Osteoblast (primary cell): ENCODE measurements around the gene VAV2. TPM values are rescaled to one million over a fixed set of nuclear protein-coding genes. Genes with fewer than 3 reads are reported as not detected.

Experiments used
- DNase-seq: peaks from one replicate; pipeline ENCODE4 v3.0.0; 2011; ENCODE audit warnings: low spot score, mixed read lengths; ENCODE audit not compliant: insufficient read length; ENCODE audit errors: missing footprints
- H2AFZ ChIP-seq: 2 replicates; pipeline ENCODE4 v1.6.0; 2011; ENCODE audit warnings: mild to moderate bottlenecking, low read length
- H3K27ac ChIP-seq: 2 replicates; pipeline ENCODE4 v1.5.1; 2011; ENCODE audit warnings: mild to moderate bottlenecking, low read depth, low read length, moderate library complexity
- H3K27me3 ChIP-seq: 2 replicates; pipeline ENCODE4 v1.6.0; 2012; ENCODE audit warnings: mild to moderate bottlenecking, control low read depth, inconsistent platforms, low read length, moderate library complexity; ENCODE audit not compliant: insufficient read depth
- H3K36me3 ChIP-seq: 2 replicates; pipeline ENCODE4 v1.5.1; 2011; ENCODE audit warnings: mild to moderate bottlenecking, low read length, control low read depth, moderate library complexity; ENCODE audit not compliant: insufficient read depth
- H3K4me1 ChIP-seq: 2 replicates; pipeline ENCODE4 v1.5.1; 2011; ENCODE audit warnings: mild to moderate bottlenecking, low read length, control low read depth, moderate library complexity; ENCODE audit not compliant: insufficient read depth
- H3K4me2 ChIP-seq: 2 replicates; pipeline ENCODE4 v1.6.0; 2011; ENCODE audit warnings: mild to moderate bottlenecking, low read length; ENCODE audit not compliant: insufficient read depth
- H3K4me3 ChIP-seq: fragments of 200-600 bp; sonication (generic); 3 replicates; pipeline ENCODE4 v1.5.1; 2012; ENCODE audit warnings: mild to moderate bottlenecking, low read length, inconsistent platforms; ENCODE audit not compliant: insufficient read depth
- H3K79me2 ChIP-seq: 2 replicates; pipeline ENCODE4 v1.6.0; 2012; ENCODE audit warnings: mild to moderate bottlenecking, low read length, control low read depth, inconsistent platforms; ENCODE audit not compliant: insufficient read depth
- H3K9me3 ChIP-seq: 2 replicates; pipeline ENCODE4 v1.5.1; 2011; ENCODE audit warnings: low read depth, low read length, control low read depth
- H4K20me1 ChIP-seq: 2 replicates; pipeline ENCODE4 v1.6.0; 2012; ENCODE audit warnings: mild to moderate bottlenecking, low read length, control low read depth; ENCODE audit not compliant: insufficient read depth
- total RNA-seq: library from RNA; depleted of rRNA; stranded (reverse); fragments of >200 nt; gene quantifications from 2 replicates; pipeline ENCODE4 v1.2.3, GENCODE V29; 2012
- TF ChIP-seq, protein P1 (sequence below): IDR thresholded peaks from 2 replicates; pipeline ENCODE4 v1.5.1; 2011; ENCODE audit warnings: mild to moderate bottlenecking, low read depth, low read length, moderate library complexity; ENCODE audit errors: extremely low read depth

Gene VAV2
- total RNA-seq, 1 donor = 8.0 TPM

DNA sequence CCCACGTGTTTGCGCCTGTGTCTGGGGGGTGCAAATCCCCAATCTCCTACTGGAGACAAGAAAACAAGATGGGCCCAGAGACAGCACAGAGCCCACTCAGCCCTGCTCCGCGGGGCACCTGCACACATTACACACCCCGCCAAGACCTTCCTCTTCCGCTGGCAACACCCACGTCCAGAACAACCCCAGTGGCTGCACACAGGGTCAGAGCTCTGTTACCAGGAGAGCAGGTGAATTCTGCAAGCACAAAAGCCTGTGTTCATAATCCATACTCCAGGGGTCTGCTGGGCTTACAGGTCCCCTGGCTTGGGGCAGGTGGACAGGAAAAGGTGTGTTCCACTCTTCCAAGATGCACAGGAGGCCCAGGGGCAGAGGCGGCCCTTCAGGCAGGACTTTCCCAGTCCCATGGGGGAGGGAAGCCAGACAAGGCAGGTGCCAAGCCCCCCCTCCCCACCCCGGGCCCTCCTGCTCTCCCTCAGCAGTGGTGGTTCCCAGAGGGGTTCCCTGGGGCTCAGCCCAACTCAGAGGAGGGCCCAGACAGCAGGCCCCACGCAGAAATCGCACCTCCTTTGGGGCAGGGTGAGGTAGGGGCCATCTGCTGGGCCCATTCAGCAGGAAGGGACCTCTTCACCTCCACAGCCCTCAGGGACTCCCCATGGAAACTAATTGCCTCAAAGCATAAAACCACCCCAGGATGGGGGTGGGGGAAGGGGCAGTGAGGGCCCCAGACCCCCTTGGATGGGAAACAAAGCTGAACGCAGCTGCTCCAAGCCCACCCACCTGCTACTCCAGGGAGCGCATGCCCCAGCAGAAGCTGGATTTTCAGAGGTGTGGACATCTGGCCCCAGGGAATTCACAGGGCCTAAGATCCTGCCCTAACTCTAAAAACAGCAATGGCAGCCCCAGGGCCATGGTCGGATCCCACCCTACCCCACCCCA lies 105.3 kb downstream of the VAV2 start:
- no peak overlapping the region for H2AFZ ChIP-seq
- peaks cover 56% of the 10 kb centered on the region for H4K20me1 ChIP-seq
- no peaks in the 10 kb centered on the region for H3K27me3 ChIP-seq
- TF ChIP-seq, protein P1, sequence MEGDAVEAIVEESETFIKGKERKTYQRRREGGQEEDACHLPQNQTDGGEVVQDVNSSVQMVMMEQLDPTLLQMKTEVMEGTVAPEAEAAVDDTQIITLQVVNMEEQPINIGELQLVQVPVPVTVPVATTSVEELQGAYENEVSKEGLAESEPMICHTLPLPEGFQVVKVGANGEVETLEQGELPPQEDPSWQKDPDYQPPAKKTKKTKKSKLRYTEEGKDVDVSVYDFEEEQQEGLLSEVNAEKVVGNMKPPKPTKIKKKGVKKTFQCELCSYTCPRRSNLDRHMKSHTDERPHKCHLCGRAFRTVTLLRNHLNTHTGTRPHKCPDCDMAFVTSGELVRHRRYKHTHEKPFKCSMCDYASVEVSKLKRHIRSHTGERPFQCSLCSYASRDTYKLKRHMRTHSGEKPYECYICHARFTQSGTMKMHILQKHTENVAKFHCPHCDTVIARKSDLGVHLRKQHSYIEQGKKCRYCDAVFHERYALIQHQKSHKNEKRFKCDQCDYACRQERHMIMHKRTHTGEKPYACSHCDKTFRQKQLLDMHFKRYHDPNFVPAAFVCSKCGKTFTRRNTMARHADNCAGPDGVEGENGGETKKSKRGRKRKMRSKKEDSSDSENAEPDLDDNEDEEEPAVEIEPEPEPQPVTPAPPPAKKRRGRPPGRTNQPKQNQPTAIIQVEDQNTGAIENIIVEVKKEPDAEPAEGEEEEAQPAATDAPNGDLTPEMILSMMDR = no peak
- H3K4me1 ChIP-seq = peaks cover 11% of the 10 kb centered on the region
- H3K9me3 ChIP-seq = no peaks in the 10 kb centered on the region
- H3K79me2 ChIP-seq = peaks cover 74% of the 10 kb centered on the region
- H3K4me2 ChIP-seq = no peak overlapping the region
- no peak for DNase-seq
- H3K36me3 ChIP-seq = no peaks in the 10 kb centered on the region
- H3K27ac ChIP-seq = no peak overlapping the region
- no peak overlapping the region for H3K4me3 ChIP-seq

DNA sequence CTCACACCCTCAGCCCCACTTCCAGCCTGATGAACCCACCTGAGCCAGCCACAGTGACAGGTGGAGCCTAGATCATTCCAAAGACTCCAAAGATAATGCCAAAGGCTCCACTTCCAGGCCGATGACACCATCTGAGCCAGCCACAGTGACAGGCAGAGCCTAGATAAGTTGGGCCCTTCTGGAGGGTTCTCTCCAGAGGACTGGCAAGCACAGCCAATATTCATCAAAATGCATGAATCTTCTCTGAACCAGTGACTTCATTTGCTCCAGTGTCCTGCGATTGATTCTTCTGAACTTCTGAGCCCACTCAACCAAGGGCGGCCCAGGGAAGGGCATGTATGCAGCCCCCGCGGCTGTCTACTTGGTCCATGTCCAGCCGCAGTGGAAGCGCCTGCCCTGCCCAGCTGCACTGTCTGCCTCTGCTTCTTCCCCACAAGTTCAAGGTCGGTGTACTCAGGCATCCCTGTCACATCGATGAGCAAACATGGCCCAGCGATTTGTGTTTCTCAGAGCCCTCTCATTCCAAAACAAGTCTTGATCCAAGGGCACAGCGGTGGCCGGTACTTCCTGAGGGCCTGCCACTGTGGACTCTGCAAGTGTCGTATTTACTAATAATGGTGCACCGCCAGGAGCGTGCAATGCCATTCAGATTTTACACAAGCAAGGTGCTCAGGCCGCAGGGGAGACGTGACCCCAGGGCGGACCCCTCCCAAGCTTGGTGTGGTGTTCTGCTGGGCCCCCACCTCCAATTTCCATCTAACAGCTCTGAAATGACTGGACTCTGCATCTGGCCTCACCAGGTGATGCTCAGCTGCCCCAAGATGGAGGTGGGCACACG lies 107.0 kb downstream of the VAV2 start:
- Histone ChIP-seq H3K79me2 (peaks cover 84% of the 10 kb centered on the region), H3K4me2 (no peak overlapping the region)

GRCh38 chr9:133882849-133883755 lies 109.0 kb downstream of the VAV2 start:
- no peaks in the 10 kb centered on the region for H3K9me3 ChIP-seq
- no peaks in the 10 kb centered on the region for H3K27me3 ChIP-seq
- H3K4me3 ChIP-seq = no peak overlapping the region
- TF ChIP-seq, protein P1 = no peak
- H2AFZ ChIP-seq = no peak overlapping the region
- DNase-seq = no peak
- no peaks in the 10 kb centered on the region for H3K36me3 ChIP-seq
- no peak overlapping the region for H3K4me2 ChIP-seq
- no peak overlapping the region for H3K27ac ChIP-seq
- peaks cover 47% of the 10 kb centered on the region for H4K20me1 ChIP-seq
- H3K4me1 ChIP-seq = no peaks in the 10 kb centered on the region
- peaks cover 78% of the 10 kb centered on the region for H3K79me2 ChIP-seq

More for the DNA sequence above, 107.0 kb downstream of the VAV2 start:
- H3K9me3 ChIP-seq = no peaks in the 10 kb centered on the region
- H3K27me3 ChIP-seq = no peaks in the 10 kb centered on the region
- H3K4me1 ChIP-seq = peaks cover 7% of the 10 kb centered on the region
- no peak overlapping the region for H3K4me3 ChIP-seq
- H4K20me1 ChIP-seq = peaks cover 53% of the 10 kb centered on the region
- TF ChIP-seq, protein P1 = no peak
- DNase-seq = no peak
- H3K36me3 ChIP-seq = no peaks in the 10 kb centered on the region
- no peak overlapping the region for H2AFZ ChIP-seq
- H3K27ac ChIP-seq = no peak overlapping the region
